ENCODE results near the gene TRPV6. TPM values are rescaled to one million over a fixed set of nuclear protein-coding genes. Genes with fewer than 3 reads are reported as not detected.

Gene TRPV6
- total RNA-seq, 1 donor from 2014 or later, result not detected

GRCh38 chr7:142898377-142899170 is 13.0 kb upstream of the TRPV6 start:
- no peaks in the 10 kb centered on the region for H3K9me3 Mint-ChIP-seq (ENCODE audit: unreplicated experiment)
- TF ChIP-seq CTCF (IDR thresholded peaks at IDR 0.05; ENCODE audit: unreplicated experiment), result no peak
- DNase-seq (ENCODE audit: low spot score), result no peak
- peaks cover 9% of the 10 kb centered on the region for H3K27me3 Mint-ChIP-seq (ENCODE audit: unreplicated experiment)
- no peak overlapping the region for H3K27ac Mint-ChIP-seq (ENCODE audit: unreplicated experiment)
- no peaks in the 10 kb centered on the region for H3K36me3 Mint-ChIP-seq (ENCODE audit: low read depth, unreplicated experiment)
- H3K4me1 Mint-ChIP-seq (ENCODE audit: unreplicated experiment), result peaks cover 6% of the 10 kb centered on the region
- H3K4me3 Mint-ChIP-seq (ENCODE audit: unreplicated experiment), result no peak overlapping the region

- DNase-seq (ENCODE audit: low spot score), result no peak
- no peaks in the 10 kb centered on the region for H3K9me3 Mint-ChIP-seq (ENCODE audit: unreplicated experiment)
- H3K27ac Mint-ChIP-seq (ENCODE audit: unreplicated experiment), result no peak overlapping the region
- H3K4me1 Mint-ChIP-seq (ENCODE audit: unreplicated experiment), result peaks cover 6% of the 10 kb centered on the region
- peaks cover 13% of the 10 kb centered on the region for H3K27me3 Mint-ChIP-seq (ENCODE audit: unreplicated experiment)
- TF ChIP-seq CTCF (IDR thresholded peaks at IDR 0.05; ENCODE audit: unreplicated experiment), result no peak
- no peaks in the 10 kb centered on the region for H3K36me3 Mint-ChIP-seq (ENCODE audit: low read depth, unreplicated experiment)
- H3K4me3 Mint-ChIP-seq (ENCODE audit: unreplicated experiment), result no peak overlapping the region
These were observed 12.1 kb upstream of the TRPV6 start for GRCh38 chr7:142897691-142898090.

- no peaks in the 10 kb centered on the region for H3K9me3 Mint-ChIP-seq (ENCODE audit: unreplicated experiment)
- H3K4me3 Mint-ChIP-seq (ENCODE audit: unreplicated experiment), result no peak overlapping the region
These were observed 11.3 kb upstream of the TRPV6 start for GRCh38 chr7:142896741-142897379.

GRCh38 chr7:142896151-142896550 is 10.6 kb upstream of the TRPV6 start:
- no peak overlapping the region for H3K27ac Mint-ChIP-seq (ENCODE audit: unreplicated experiment)
- no peaks in the 10 kb centered on the region for H3K9me3 Mint-ChIP-seq (ENCODE audit: unreplicated experiment)
- H3K36me3 Mint-ChIP-seq (ENCODE audit: low read depth, unreplicated experiment), result peaks cover 2% of the 10 kb centered on the region
- peaks cover 6% of the 10 kb centered on the region for H3K4me1 Mint-ChIP-seq (ENCODE audit: unreplicated experiment)
- H3K27me3 Mint-ChIP-seq (ENCODE audit: unreplicated experiment), result peaks cover 18% of the 10 kb centered on the region
- no peak overlapping the region for H3K4me3 Mint-ChIP-seq (ENCODE audit: unreplicated experiment)
- TF ChIP-seq CTCF (IDR thresholded peaks at IDR 0.05; ENCODE audit: unreplicated experiment), result no peak
- no peak for DNase-seq (ENCODE audit: low spot score)

More at GRCh38 chr7:142896741-142897379, 11.3 kb upstream of the TRPV6 start:
- Mint-ChIP-seq H3K4me1 (ENCODE audit: unreplicated experiment) (peaks cover 6% of the 10 kb centered on the region), H3K27ac (ENCODE audit: unreplicated experiment) (no peak overlapping the region), H3K27me3 (ENCODE audit: unreplicated experiment) (peaks cover 18% of the 10 kb centered on the region), H3K36me3 (ENCODE audit: low read depth, unreplicated experiment) (no peaks in the 10 kb centered on the region)
- TF ChIP-seq CTCF (IDR thresholded peaks at IDR 0.05; ENCODE audit: unreplicated experiment), result no peak
- no peak for DNase-seq (ENCODE audit: low spot score)
